SHP77 treated with DMSO at 0.1 percent for 48 hours (cell line): ENCODE data around the gene MIGA1.

Experiments
- DNase-seq: peaks from one replicate; lab custom pipeline; 2025; lab: John Stamatoyannopoulos, UW

Gene MIGA1

DNA sequence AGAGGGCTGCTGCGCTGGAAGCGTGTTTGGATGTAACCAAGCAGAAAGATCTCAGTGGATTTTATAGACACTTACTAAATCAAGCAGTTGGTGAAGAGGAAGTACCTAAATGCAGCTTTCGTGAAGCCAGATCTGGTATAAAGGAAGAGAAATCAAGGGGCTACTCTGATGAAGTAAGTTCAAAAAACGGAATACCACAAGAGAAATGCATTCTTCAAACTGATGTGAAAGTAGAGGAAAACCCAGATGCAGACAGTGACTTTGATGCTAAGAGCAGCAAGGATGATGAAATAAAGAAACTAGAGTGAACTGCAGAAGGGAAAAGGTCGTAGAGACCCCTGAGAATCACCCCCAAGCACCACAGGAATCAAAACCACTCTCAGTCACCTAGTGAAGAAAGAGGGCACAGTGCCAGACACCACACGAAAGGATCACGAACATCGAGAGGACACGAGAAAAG, 68.2 kb downstream of the MIGA1 start:
- DNase-seq: no peak

DNA sequence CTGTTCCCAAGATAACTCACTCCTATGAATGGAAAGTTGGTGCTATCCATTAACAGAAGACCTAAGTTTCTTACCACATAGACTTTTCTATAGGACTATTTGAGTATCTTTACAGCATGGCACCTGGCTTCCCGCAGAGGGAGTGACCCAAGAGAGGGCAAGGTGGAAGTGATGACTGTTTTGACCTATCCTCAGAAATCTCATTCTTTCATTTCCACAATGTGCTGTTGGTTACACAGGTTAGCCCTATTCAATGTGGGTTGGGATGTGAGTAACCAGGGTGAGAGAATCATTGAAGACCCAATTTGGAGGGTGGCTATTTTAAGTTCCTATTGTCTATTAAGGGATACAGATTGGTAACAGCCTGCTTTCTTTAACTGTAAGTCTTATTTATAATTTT, 70.6 kb downstream of the MIGA1 start:
- no peak for DNase-seq

DNA sequence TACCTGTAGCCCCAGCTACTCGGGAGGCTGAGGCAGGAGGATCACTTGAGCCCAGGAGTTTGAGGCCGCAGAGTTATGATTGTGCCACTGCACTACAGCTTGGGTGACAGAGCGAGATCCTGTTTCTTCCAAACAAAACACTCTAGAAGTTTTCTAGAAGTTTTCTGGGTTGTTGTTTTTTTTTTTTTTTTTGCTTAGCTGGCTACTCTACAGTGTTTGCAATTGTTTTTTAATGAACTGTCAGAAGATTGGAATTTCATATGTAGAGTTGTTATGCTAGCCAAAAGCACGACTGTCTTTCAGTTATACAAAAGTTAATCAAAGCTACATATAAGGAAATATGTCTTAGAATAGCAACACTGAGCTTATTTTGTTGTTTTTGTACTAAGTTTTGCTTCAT, 78.1 kb downstream of the MIGA1 start:
- no peak for DNase-seq

DNA sequence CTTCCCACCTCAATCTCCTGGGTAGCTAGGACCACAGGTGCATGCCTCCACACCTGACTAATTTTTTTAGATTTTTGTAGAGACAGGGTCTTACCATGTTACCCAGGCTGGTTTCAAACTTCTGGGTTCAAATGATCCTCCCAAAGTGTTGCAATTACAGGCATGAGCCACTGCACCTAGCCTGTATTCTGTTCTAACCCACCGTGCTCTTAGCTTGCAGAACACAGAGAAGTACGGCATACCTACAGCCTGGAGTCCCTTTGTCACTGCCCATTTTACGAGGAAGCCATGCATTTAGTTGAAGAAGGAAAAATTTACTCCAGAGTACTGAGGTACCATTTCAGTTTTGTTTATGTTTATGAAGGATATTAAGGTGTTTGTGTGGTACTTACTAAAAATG, 79.3 kb downstream of the MIGA1 start:
- no peak for DNase-seq

DNA sequence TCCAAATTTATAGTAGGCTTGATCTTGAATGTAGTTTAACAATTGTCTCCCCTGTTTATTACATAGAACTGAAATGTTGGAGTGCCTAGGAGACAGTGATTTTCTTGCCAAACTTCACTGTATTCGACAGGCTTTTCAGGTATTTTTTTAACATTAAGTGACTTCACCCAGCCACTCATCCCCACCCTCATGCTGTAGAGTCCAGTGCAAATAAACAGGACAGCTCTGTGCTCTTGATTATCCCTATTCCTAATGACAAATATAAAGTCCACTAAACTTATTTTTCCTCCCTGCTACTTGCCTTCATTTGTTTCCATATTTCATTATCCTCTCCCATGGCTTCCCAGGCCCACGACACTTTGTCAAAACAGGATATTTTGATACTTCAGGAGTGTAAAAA, 79.8 kb downstream of the MIGA1 start:
- DNase-seq: no peak

DNA sequence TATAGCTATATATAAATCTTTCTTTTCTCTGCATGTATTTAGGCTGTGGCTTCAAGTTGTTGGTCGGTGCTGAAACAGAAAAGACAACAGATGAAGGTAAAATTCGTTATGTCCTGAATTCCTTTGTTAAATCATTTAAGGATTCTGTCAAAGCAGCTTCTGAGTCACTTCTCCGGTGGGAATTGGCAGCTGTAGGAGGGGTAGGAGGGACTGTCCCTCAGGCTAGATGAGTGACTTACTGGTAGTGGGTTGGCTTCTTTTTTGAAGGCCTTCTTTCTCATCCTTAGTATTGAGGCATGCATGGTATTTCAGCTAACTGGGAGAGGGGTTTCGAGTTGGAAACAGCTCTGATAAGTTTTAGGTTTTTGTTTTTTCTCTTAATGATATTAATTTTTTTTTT, 86.8 kb downstream of the MIGA1 start:
- no peak for DNase-seq

DNA sequence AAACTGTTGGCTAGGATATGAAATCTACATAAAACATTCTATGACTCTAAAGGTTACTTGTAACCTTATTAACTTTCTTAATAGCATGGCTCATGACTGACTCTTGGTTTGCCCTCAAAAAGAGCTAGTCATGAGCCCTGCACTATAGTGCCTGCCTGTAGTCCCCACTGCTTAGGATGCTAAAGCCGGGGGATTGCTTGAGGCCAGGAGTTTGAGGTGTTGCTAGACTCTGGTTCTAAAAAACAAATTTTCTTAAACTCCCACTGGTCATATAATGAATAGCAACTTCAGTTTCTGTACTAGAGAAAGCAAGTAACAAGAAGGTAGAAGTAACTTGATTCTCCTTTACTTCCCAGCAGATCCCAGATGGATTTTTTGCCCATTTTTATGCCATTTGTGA, 93.2 kb downstream of the MIGA1 start:
- no peak for DNase-seq

DNA sequence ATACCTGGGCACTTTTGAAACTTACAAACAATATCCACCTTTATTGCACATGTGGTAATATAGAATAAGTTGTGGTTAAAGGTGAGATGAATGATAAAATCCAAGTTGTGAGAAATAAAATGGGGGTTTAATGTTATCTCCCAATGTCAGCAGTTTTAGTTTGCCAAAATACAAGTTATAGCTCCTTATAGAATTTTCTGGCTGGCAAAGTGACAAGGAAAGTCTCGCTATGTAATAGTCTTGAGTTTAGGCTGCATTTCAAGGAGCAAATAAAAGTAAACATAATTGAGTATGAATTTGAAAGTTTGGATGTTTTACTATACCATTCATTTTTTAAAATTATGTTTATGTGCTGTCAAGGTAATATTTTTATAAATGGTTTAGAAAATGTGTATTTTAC, 94.0 kb downstream of the MIGA1 start:
- no peak for DNase-seq

DNA sequence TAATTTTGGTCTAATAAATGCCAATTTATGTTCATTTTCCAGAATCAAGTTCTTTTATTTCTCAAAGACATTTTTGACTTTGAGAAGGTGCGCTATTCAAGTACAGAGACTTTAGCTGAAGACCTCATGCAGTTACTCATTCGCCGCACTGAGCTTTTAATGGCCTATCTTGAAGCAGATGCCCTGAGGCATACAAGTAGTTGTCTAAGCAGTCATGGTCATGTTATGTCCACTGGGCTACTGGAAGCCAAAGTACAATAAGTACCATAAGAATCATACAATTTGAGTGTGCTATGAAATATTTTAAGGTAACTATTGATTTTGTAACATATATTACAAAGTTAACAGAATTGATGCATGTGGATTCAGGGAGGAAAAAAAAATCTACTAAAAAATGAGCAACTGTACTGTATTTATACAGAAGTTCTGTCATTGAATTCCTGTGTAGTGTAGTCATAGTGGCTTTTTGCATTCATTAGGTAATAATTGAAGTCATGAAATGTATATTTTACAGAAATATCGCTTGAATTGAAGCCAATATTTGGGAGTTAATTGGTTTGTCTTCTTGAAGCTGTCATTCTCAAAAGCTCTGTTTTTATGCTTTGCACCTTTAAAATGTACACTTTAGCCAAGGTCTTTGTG, 95.5 kb downstream of the MIGA1 start:
- DNase-seq: no peak

DNA sequence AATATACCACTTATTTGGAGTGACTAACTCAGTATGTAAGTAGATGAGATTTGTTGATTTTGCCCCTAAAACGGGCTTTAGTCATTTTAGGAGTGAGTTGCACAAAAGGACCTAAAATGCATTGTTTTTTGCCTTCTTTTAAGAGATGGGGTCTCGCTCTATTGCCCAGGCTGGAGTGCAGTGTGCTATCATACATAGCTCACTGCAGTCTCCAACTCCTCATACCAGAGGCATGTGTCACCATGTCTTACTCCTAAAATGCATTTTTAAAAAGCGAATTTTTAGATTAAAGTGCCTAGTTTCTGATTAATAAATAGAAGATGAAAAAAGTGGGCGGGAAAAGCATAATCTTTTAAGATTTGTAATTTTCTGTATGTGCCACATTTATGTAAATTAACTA, 97.4 kb downstream of the MIGA1 start:
- DNase-seq: no peak

DNA sequence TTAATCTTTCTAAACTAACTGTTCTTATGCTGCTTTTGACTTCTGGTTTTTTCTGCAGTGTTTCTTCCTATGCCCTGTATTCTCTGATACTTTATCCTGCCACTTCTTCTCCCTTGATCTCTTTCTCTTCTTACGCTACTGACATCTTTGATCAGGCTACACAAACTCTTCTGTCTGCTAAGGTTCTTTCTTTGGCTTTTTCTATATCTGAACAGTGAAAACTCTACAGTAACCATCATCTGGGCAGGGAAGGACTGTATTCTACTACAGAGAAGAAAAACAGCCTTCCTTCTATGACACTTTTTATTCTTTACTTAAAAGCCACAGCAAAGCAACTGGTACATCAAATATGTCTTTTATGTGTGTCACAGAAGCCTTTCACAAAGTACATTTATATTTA, 101.6 kb downstream of the MIGA1 start:
- DNase-seq: no peak

DNA sequence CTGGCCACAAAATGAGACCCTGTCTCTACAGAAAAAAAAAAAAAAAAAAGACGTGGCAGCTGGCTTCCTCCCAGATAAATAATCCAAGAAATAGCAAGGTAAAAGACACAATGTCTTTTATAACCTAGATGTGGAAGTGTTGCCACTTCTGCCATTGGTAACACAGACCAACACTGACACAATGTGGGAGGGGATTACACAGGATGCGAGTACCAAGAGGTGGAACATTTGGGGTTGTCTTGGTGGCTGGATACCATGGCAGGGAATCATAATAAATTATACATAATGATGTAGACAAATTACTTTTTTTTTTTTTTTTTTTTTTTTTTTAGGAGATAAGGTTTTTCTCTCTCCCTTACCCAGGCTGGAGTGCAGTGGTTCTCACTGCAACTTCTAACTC, 103.0 kb downstream of the MIGA1 start:
- DNase-seq: no peak

DNA sequence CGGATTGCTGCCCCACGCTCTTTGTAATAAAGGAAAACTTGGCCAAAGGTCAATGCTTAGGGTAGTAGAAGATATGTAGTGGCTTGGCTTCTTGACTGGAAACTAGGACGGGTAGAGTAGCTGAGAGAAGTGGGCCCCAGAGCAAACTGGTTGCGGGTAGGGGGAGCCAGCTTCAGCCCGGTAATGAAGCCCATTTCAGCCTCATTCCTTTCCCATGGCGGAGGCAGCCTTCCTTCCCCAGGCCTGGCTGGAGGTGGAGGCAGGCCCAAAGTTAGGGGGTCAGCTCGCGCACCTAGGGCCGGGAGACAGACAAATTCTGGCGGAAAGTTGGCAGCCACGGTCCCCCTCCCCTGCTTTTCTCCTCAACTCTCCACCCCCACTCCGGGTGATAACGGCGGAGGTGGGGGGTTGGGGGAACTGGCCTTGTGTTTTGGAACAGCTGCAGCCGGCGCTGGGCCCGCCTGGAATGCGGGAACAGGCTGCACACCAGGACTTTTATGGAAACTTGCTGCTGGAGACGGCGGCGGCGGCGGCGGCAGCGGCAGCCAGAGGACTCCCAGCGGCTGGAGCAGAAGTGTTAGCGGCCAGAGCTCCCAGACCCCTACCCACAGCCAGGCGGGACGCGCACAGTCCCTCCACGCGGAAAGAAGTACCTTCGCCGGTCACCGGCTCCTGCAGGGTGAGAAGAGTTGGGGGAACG, 108.8 kb downstream of the MIGA1 start, which contains the start of gene NEXN:
Gene NEXN (plus strand): TSS at position 544 of the 700 bp plus-strand sequence. CDS start 27,483 bp downstream, outside the sequence.
- DNase-seq: no peak

DNA sequence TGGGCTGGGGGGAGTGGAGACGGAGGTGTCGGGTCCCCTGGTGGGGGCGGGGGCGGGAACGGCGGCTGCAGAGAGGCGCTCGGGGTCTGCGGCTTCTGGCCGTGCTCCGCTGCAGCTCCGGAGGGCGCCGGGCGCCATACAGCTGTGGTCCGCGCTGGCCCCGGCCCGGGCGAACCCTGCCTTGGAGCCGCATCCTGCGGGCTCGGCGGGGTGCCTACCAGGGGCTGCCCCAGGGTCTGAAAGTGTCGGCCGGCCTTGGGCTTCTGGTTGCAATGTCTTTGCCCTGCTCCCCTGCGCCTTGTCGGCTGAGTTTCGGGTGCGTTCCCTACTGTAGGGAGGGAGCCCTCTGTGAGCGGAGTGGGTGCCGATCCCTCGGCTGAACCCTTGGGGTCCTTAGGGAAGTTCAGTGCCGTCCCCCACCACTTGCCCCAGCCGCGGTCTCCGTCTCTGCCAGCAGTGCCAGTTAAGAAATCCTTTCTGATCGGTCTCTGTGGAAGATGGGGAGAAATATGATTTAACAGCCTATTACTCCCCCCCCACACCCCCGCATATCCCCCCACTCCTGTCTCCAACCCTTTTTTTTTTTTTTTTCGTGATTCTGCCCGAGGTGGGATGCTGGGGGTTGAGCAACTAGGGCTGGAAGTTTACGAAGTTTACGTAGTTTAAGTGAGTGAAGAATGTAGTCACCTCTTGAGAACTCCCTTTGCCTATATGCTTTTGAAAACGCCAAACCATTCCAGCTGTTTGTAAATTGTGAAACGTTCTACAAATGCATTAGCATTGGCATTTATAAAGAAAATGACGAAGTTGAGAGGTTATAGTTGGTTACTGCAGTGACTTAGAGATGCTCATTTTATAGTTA, 109.6 kb downstream of the MIGA1 start:
- no peak for DNase-seq

DNA sequence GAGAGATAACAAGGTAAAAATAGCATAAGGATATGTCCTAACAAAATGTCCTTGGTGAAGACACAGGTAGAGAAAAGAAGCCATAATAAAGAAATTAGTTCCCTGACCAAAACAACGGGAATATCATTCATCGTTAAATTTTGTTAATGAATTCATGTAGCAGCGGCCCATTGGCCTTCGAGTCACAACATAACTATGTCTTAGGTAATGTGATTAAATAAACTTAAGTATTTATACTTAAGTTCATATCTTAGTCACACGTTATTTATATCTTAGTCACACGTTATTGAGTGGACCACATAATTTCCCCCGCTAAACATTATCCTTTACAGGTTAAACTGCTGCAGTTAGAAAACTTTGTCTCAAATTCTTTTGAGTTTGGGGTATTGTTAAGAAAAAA, 110.2 kb downstream of the MIGA1 start:
- DNase-seq: peak; percentile 0

DNA sequence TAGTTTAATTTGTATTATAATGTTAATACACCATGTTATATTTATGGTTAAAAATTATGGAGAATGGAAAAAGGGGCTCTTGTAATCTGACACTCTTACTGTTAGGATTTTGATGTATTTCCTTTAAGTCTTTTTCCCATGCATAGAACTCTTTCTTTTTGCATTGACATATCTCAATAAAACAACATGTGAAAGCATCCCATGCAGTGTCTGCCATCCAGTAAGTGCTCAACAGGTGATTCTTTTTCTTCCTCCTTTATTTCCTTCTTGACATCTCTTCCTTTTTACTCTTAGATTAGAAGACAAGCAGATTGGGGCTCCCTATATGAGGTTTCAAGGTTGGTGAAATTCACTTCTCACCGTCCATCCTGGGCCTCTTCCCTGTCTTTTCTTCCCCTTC, 111.8 kb downstream of the MIGA1 start:
- DNase-seq: no peak

DNA sequence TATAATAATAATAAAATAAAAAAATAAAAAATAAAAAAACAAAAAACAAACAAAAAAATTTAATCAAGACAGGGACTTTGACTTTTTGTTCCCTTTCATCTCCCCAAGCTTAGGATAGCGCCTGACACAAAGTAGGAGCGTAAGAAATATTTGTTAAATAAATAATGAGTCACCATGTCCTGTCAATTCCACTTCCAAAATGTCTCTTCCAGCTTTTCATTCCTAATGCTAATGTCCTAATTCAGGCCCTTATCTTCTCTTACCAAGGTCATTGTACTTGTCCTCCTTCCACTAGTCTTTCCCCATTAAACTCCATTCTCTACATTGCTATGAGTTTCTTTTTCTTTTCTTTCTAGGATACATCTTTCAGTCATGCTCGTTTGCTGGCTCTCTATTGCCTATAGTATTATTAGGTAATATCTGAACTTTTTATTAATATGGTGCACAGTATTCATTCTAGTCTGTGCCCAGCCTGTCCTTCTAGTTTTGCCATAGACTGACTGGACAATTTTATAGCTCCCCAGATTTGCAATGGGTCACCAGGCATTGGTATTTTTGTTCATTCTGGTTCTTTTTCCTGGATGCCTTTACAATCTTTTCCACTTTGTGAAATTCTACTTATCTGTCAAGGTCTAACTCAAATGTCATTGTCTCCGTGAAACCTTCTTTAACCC, 120.3 kb downstream of the MIGA1 start:
- DNase-seq: no peak

DNA sequence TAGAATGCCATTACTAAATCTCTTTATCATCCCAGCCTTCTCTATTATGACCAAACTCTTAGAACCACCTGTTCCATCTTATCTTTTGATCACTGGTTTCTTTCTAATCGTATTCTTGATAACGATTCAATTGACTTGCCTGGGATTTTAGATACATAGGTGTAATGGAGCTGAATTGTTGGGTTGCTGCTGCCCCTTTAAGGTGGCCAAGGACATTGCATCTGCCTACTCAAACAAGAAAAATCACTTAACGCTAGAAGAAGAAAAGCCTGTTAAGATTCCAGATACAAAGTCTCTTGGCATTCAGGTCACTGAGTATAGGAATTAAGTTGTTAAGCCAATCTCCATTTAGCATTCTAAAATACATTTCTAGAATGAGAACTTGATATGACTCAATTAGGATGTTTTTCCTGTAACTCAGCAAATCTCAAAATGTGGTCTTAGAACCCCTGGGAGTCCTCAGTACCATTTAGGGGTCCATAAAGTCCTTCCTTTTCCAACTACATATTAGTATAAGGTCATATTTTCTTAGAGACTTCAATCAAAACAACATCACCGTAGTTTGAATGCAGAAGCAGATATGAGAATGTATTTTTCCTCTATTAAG, 121.3 kb downstream of the MIGA1 start:
- DNase-seq: peak; percentile 34

DNA sequence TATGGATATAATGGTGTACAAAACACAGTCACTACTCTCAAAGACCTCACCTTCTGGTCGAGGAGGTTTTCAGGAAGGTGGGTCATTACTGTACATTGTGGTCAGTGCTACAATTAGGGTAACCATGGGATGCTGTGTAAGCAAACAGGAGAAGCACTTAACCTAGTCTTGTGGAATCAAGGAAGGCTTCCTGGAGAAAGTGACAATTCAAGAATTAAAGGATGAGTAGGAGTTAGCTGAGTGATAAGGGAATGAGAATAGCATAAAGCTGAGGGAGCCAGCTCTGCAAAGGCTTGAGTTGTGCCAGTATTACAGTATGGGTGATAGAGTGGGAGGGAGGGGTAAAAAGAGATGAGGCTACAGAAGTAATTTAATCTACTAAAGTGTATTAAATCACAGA, 126.2 kb downstream of the MIGA1 start:
- DNase-seq: no peak

DNA sequence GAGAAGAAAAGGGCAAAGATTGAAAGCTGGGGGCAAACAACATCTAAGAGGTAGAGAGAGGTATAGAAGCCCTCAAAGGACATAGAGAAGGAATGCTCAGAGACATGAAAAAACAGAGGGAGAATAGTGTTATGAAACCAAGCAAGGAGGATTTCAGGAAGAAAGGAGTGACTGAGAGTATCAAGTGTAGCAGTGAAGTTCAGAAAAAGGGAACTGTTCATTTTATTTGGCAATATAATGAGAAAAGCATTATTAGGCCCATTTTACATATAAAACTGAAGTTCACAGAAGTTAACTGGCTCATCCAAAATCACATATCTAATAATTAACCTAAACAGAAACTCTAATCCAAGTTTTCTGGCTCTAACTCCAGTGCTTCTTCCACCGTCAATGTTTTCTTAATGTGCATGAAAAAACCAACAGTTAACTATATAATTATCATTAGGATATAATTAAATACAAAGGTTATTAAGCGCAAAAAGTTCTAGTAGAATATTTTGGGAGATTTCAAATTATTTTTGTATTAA, 126.6 kb downstream of the MIGA1 start:
- DNase-seq: no peak

DNA sequence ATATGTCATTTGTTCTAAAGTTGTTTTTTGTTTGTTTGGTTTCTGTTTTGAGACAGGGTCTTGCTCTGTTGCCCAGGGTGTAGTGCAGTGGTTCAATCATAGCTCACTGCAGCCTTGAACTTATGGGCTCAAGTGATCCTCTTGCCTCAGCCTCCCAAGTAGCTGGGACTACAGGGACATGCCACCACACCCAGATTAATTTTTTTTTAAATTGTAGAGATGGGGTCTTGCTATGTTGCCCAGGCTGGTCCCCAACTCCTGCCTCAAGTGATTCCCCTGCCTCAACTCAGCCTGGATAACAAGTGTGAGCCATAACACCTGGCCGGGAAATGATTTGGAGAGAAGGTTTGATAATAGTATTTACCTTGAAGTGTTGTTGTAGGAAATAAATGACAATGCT, 127.2 kb downstream of the MIGA1 start:
- no peak for DNase-seq

DNA sequence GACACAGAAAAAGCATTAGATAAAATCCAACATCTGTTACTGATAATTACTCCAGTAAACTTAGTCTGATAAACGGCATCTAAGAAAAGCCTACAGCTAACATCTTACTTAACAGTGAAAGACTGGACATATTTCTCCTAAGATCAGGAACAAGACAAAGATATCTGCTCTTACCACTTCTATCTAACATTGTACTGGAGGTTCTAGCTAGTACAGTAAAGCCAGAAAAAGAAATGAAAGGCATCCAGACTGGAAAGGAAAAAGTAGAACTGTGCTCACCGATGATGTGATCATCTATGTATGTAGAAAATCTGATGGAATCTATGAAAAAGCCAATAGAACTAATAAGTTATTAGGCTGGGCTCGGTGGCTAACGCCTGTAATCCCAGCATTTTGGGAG, 130.7 kb downstream of the MIGA1 start:
- no peak for DNase-seq
